GM12801 (cell line): ENCODE measurements around the gene PFDN1.

Experiments used
- TF ChIP-seq, protein P1 (sequence below): IDR thresholded peaks from one replicate; pipeline ENCODE4 v1.5.1; 2011; ENCODE audit warnings: control low read depth; ENCODE audit not compliant: insufficient read length; ENCODE audit errors: extremely low read depth

PFDN1 gene

GRCh38 chr5:140240987-140241706 lies 61.8 kb downstream of the PFDN1 start:
- TF ChIP-seq, protein P1, sequence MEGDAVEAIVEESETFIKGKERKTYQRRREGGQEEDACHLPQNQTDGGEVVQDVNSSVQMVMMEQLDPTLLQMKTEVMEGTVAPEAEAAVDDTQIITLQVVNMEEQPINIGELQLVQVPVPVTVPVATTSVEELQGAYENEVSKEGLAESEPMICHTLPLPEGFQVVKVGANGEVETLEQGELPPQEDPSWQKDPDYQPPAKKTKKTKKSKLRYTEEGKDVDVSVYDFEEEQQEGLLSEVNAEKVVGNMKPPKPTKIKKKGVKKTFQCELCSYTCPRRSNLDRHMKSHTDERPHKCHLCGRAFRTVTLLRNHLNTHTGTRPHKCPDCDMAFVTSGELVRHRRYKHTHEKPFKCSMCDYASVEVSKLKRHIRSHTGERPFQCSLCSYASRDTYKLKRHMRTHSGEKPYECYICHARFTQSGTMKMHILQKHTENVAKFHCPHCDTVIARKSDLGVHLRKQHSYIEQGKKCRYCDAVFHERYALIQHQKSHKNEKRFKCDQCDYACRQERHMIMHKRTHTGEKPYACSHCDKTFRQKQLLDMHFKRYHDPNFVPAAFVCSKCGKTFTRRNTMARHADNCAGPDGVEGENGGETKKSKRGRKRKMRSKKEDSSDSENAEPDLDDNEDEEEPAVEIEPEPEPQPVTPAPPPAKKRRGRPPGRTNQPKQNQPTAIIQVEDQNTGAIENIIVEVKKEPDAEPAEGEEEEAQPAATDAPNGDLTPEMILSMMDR: no peak

- TF ChIP-seq, protein P1: no peak
Observed at GRCh38 chr5:140239939-140240700, 62.8 kb downstream of the PFDN1 start.

DNA sequence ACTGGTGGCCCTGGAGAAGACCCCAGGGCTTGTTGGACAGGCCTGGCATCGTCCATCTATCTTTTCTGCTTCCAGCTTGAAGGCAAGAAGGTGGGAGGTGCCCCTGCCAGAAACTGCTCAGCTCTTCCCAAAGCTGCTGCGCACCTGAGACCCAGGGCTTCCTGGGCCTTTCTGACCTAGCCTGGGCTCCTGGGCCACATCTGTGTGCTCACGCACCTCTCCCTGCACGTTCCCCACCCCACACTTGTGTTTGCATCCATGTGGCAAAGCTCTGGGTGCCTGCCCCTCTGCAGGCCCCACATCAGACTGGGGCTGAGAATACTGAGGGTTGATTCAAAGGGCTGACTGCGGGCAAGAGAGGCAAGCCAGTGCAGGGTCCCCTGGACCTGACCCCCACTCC lies 63.4 kb downstream of the PFDN1 start:
- TF ChIP-seq, protein P1: no peak

GRCh38 chr5:140238756-140239155 lies 64.1 kb downstream of the PFDN1 start:
- TF ChIP-seq, protein P1: no peak

GRCh38 chr5:140236891-140237598 lies 65.9 kb downstream of the PFDN1 start:
- TF ChIP-seq, protein P1: no peak

- TF ChIP-seq, protein P1: no peak
Observed at GRCh38 chr5:140235791-140236551, 66.9 kb downstream of the PFDN1 start.

DNA sequence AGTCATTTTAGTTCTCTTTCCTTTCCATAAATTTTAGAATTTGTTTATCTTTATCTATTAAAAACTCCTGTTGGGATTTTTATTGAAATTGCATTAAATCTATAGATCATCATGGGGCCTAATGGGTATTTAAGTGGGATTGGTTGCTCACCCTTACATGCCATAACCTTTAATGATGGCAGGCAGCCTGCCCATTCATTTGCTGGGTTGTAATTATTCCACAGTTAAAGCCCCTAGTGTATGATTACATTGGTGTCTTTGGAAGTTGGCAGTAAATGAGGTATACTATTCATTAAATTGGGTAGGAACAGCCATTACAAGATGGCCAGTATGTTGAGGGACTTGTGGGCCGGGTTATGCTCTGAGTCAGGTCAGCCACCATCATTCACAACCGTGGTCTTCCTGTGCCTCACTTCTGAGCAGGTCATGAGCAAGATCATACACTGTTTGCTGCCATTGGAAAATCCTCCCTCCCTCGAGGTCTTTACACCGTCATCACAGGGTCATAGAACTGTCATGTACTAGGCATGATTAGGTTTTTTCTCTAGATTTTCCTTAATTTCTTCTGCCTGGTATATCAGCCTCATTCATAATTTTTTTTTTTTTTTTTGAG lies 68.4 kb downstream of the PFDN1 start:
- TF ChIP-seq, protein P1: no peak
